HUDEP-2 (cell line): ENCODE results near the gene TAF4B.
"Not testable (repeated sequence)": the region's sequence is repeated elsewhere in the genome, so short reads cannot be mapped to it uniquely, and the experiment has no call there.

ENCODE experiments used
- DNase-seq, 76 experiments: peaks; one replicate each; lab custom pipeline; 2025; ENCODE audit not compliant: unreplicated experiment in 76 of 76; lab: John Stamatoyannopoulos, UW

Gene TAF4B

GRCh38 chr18:26301681-26302080 is 75.4 kb downstream of the TAF4B start:
- DNase-seq = no peak

DNA sequence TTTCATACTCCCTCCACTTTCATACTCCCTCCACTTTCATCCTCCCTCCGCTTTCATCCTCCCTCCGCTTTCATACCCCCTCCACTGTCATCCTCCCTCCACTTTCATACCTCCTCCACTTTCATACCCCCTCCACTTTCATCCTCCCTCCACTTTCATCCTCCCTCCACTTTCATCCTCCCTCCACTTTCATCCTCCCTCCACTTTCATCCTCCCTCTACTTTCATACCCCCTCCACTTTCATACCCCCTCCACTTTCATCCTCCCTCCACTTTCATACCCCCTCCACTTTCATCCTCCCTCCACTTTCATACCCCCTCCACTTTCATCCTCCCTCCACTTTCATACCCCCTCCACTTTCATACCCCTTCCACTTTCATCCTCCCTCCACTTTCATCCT is 77.0 kb downstream of the TAF4B start:
- DNase-seq = not testable (repeated sequence)

DNA sequence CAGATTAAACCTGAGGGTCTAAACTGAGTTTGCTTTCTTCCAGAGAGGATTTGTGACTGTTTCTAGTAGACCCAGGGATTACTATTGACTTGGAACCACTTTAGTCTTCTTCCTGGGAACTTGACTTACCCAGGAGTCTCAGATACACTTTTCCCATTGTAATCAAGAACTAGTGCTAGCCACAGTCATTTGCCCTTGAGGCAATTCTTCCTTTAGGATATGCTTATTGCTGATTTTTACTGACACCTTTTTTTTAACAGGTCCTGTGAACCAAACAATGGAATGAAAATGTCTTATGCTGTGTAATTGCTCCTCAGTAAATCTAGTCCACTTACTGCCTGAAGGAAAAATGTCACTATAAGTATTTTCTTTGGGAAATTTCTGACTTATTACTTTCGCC is 78.3 kb downstream of the TAF4B start:
- DNase-seq = peak in 1 of 76 experiments; percentile 3

DNA sequence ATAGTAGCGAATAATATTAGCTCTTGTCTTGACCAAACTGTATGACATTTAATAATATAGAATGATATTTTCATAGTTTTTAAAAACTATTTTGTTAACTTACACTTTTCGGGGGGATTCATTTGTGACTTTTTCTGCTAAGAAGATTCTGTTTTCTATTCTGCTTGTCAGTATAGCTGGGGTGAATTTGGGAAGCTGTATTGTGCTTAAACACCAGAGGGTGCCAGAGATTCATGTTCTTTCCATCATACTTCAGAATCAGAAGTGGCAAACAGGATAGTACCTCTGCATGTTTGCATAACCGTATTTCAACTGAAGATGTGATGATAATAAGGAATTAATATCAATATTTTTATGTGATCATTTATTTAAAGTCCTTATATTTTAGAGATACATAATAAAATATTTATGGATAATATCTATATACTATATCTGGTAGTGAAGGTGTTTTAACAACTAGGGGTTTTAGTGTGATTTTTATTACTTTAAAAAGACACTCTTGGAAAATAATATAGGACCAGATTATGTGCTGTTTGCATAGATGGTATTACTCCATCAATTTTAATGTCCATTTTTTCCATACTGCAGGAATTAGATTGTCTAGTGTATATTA is 81.0 kb downstream of the TAF4B start:
- peak in 40 of 76 experiments; percentile 1 to 73 (median 32) for DNase-seq

GRCh38 chr18:26309281-26309680 is 83.0 kb downstream of the TAF4B start:
- DNase-seq = no peak

DNA sequence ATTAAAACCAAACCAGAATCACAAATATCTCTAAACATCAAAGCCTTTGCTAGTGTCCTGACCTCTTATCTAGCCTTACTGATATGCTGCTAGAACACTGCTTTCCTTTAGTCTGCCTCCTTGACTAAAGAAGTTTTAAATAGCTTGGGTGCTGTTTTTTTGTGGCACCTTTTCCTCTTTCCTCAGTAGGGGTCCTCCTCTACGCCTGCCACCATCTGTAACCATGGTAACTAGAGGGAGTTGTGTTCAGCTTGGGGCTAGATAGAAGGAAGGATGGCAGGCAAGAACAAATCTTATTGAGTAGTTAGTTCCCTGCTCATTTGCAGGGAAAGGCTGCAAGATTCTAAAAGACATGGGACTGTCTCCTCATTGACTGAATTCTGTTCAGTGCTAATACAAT is 86.0 kb downstream of the TAF4B start:
- no peak for DNase-seq

- no peak for DNase-seq
Measured at GRCh38 chr18:26317398-26317797, 91.2 kb downstream of the TAF4B start.

DNA sequence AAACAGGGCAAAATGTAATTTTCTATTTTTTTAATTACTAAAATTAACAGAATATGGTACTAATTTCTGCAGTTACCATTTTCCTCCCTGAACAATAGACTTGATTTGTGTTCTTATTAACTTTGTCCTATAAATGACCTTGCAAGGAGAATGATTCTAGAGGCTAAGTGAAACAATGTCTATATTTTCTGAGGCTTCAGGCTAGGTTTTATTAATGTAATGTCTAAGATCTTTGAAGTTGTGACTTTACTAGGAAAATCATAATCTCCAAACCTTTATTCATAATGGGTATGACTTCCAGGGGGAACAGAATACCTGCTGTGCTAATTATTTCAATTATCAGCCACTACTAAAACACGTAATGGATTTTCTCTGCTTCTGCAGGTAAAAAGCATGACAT is 94.4 kb downstream of the TAF4B start:
- DNase-seq = no peak

- peak in 3 of 76 experiments; percentile 0 to 10 (median 1) for DNase-seq
Measured at GRCh38 chr18:26322890-26323653, 96.8 kb downstream of the TAF4B start.

- DNase-seq = no peak
Measured at GRCh38 chr18:26325771-26326170, 99.5 kb downstream of the TAF4B start.

DNA sequence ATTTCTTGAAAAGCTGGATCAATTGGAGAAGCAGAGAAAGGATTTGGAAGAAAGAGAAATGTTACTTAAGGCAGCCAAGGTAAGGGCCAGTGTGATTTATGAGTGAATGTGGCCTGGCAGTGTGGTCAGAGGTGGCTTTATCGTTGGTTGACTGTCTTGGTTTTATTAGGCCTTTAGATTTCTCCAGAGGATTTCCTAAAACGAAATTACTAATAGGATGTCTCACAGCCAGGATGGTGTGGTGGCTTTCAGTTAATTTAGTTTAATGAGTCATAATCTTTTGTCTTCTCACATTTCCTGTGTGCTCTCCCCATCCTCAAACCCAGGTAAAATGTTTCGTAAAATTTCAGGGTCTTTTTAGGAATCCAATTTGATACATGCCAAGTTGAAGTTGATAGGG is 100.8 kb downstream of the TAF4B start:
- no peak for DNase-seq

- DNase-seq = no peak
Measured at GRCh38 chr18:26332991-26333390, 106.7 kb downstream of the TAF4B start.

DNA sequence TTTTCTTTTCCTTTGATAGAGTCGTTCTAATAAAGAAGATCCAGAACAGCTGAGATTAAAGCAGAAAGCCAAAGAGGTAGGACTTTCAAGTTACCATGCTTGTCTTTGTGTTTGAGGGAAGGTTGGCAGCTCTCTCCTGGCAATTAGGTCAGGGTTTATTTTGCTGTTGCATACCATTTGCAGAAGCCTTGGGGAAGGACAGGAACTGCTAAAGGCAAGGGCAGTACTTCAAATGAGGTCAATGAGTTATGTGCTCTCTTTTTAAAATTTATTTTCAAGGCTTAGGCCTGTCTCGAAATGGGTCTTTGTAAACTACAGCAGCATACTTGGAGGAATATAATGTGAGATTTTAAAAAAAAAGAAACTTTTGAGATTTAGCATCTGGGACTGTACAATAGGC is 108.9 kb downstream of the TAF4B start:
- no peak for DNase-seq

DNA sequence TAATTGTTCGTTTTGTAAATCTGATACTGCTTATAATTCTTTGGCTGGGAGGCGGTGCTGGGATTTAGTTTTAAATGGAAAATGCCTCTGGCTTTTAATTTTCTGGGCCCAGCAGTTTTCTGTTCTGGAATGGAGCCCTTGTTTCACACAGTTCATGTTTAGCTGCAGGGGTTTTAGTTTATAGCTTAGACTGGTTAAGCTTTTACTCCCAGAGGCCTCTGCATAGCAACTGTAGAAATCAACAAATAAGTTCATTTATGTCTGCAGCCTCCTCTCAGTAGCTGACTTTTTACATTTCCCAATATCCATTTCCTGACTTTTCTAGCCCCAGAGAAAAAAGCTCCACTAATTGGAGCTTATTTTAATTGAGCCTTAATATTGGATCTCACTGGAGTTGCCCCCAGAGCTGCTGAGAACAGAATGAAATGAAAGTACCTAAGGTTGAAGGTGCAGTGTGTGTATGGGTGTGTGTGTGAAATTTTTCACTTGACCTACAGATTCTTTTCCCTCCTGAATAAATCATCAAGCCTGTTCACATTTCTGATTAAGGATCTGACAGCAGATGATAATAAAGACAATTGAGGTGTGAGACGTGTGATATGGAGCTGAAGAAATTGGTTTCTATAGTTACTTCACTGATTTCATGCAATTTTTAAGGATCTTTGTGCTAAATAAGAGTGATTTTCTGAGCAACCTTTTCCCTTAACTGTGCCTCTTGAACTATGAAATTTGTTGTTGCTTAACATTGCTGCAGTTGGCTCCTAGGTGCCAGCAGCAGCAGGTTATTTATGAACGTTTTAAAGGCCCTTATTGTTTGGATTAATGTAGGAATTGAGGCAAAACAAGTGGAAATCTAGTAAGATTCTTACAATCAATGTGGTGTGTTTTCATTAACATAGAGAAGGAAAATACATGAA is 109.6 kb downstream of the TAF4B start:
- no peak for DNase-seq

GRCh38 chr18:26336572-26336971 is 110.3 kb downstream of the TAF4B start:
- no peak for DNase-seq

DNA sequence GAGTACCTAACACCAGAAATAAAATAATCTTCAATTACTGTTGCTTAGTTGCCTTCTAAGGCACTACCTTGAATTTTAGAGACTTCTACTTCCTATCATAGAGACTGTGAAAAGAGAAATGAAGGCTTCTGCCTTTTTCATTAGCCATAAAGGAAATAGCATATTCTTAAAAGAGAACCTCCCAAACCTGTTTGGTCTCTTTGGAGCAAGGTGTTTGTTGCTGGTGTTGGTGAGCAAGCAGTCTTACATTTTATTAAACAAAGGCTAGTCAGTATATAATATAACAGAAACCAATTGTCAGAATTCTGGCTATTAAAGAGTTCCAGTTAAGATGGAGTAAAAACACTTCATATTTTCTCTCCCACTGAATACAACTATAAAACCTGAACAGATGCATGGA is 116.4 kb downstream of the TAF4B start:
- DNase-seq = no peak

GRCh38 chr18:26350961-26351360 is 124.7 kb downstream of the TAF4B start:
- DNase-seq = no peak

DNA sequence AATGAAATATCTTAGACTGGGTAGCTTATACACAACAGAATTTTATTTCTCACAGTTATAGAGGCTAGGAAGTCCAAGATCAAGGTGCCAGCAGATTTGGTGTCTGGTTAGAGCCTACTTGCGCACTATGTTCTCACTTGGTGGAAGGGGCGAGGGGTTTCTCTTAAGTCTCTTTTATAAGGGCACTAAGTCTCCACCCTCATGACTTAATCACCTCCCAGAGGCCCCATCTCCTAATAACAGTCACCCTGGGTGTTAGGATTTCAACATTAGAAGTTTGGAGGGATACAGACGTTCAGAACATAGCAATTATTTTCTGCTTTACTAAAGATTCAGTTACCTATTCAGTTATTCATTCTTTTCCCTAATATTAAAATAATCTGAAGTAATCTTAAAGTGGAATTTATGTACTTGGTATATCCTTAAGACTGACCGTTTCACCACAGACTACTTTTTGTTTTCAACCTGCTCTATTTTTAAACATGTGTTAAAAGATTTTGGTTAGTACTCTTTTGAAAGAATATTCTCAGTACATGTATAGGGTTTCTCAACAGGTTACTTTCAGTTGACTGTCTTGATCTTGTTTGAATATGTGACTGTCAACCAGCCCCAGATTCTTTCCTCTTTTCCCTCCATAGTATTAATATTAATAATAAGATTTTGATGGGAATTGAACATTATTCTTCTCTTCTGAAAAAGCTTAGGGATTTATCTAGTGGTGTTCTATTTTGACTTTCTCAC is 130.0 kb downstream of the TAF4B start:
- DNase-seq = no peak

DNA sequence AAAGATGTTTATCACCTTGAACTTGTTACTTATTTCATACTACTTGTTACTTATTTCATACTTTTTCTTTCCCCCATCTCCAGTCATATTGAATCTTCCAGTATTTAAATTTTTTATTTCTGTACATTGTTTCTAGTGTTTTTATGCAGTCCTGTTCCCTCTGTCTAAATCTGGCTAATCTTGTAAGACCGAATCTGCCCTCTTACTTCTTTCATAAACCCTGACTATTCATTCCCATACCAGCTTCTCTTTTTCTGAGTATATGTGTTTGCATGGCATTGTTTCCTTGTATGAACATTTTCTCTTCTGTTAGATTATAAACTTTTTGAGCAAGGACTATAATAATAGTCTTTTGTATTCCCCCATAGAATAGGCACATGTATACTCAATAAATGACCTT is 131.7 kb downstream of the TAF4B start:
- DNase-seq = no peak

- DNase-seq = no peak
Measured at GRCh38 chr18:26362021-26362420, 135.8 kb downstream of the TAF4B start.

DNA sequence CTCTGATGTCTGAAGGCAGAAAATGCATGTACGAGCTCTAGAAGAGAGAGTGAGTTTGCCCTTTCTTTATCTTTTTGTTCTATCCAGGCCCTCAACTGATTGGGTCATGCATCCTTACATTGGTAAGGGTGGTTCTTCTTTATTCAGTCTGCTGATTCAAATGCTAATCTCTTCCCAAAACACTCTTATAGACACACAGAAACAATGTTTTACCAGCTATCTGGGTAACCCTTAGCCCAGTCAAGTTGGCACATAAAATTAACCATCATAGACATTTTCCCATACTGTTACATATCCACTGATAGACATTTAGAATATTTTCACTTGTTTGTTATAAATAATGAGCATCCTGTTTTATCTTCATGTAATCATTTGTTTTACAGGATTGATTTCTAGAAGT is 141.2 kb downstream of the TAF4B start:
- DNase-seq = no peak
